ENCODE measurements around the gene IL11. TPM values are rescaled to one million over a fixed set of nuclear protein-coding genes. Genes with fewer than 3 reads are reported as not detected.
"Not testable (repeated sequence)": the region's sequence is repeated elsewhere in the genome, so short reads cannot be mapped to it uniquely, and the experiment has no call there.

Gene IL11
- total RNA-seq, 1 donor from 2014 or later = not detected

GRCh38 chr19:55352549-55353145 is 17.6 kb downstream of the IL11 start:
- DNase-seq (ENCODE audit: low read depth in 2 of 2) = no peak

DNA sequence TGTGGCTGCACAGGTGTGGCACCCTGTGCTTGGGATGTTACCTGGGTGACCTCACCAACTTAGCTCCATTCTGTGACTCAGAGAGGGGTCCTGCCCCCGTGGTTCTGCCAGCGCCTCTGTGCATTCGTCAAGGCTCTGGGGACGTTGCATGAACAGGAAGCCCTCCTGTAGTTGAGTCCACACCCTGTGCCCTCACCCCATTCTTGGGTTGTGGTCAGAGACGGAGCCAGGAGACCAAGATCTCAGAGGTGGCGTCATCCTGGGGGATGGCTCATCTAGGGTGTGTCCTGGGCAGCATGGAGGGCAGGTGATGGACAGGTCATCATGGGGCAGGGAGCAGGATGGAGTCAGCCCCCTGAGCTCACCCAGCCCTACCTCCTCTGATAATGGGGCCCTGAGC is 18.2 kb downstream of the IL11 start:
- DNase-seq (ENCODE audit: low read depth in 2 of 2) = no peak

DNA sequence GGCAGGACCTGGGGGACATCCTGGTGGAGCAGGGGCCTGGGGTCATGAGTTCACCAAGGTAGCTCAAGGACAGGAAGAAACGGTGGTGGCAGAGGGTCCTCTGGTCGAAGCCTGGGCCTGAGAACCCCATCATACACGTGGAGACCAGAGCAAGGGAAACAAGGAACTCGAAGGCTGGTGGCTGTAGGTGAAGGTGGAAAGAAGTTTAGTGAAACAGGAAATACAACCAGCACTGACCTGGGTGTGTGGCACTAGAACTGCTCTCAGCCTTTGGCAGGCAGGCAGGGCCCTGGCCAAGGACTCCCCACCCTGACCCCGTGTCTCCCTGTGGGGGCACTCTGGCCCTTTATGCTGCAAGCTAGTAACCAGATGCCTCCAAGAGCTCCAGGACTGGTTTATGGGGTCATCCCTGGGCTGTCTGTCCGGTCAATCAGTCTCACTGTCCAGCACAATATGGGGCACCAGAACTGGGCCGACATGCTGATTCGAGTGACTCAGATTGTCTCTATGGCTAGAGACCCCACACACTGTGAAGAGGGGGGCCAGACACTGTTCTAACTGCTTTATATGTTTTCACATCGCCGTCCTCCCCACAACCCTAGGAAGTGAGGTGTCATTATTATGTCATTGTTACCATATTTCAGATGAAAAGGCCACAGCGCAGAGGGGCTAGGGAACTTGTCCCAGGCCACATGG is 19.5 kb downstream of the IL11 start:
- DNase-seq (ENCODE audit: low read depth in 2 of 2) = no peak

- DNase-seq (ENCODE audit: low read depth in 2 of 2) = no peak
Measured at GRCh38 chr19:55348317-55349034, 21.8 kb downstream of the IL11 start.

DNA sequence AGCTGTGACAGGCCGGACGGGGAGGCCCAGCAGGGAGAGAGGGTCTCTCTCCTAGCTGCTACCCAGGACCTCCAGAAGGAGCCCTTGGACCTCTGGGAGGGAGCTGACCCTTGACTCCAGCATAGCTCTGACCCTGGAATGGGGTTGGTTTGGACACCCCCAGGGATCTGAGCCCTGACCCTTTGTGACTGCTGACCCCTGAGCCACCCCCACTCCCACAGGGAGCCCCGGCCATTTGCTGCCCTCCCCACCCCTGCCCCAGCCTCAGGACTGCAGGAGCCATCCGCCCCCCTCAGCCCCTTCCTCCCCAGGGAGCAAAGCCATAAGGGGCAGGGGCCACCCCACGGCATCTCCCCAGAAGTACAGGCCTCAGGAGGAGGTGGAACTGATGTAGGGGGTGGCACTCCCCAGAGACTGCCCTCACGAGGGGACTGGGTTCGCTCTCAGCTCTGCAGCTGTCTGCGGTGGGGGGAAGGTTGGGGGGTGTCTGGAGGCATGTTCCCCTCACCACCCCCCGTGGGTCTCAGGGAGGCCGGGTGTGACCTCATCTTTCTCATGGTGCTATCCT is 22.7 kb downstream of the IL11 start:
- no peak for DNase-seq (ENCODE audit: low read depth in 2 of 2)

GRCh38 chr19:55346725-55347441 is 23.4 kb downstream of the IL11 start:
- no peak for DNase-seq (ENCODE audit: low read depth in 2 of 2)

- peak in 1 of 2 donors; percentile 58 for DNase-seq (ENCODE audit: low read depth in 2 of 2)
Measured at GRCh38 chr19:55345818-55346724, 24.2 kb downstream of the IL11 start.

- DNase-seq (ENCODE audit: low read depth in 2 of 2) = no peak
Measured at GRCh38 chr19:55345101-55345817, 25.0 kb downstream of the IL11 start.

DNA sequence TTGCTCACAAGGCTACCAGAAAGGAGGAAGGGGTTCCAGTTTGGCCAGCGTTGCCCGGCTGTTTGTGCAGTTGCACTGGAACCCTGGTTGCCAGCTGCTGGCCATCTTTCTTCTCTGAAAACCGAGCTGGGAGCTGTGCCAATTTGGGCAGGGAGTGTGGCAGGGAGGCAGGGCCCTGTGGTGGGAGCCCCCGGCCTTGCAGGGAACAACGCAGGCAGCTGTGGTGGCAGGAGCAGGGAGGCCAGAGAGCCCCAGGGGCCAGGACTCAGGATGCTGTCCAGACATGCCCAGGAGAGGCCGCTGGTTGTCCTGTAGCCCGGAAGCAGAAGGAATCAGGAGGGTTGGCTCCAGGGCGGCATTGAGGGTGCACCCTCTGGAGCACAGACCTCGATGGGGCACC is 25.8 kb downstream of the IL11 start:
- DNase-seq (ENCODE audit: low read depth in 2 of 2) = no peak

DNA sequence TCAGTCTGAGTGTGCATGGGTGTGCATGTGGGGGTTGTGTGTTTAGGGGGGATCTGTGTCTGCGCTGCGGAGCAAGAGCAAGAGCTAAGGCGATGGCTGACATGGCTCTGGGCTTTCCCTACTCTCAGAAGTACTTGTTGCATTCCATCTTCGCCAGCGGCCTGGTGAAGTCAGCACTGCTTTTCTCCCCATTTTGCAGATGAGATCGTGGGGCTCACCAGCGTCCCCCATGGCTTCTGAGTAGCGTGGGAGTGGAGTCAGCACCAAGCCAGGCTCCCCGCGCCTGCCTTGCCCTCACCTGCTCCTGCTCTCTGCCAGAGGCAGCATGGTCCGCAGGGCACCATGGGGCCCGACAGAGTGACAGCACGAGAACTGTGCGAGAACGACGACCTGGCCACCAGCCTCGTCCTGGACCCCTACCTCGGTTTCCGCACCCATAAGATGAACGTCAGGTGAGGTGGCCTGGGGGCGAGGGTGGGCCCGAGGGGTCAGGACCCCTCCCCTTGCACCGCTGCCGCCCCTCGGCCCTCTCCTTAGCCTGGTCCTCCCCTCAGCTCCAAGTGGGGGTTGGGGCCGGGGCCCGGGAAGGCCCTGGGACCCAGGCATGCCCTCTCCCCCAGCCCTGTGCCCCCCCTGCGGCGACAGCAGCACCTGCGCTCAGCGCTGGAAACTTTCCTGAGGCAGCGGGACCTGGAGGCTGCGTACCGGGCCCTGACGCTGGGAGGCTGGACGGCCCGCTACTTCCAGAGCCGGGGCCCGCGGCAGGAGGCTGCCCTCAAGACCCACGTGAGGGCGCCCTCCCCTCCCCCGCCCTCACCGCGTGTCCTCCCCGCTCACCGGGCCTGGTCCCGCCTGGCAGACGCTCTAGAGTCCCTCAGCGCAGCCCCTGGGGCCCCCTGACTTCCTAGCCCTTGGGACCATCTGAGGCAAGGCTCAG is 28.4 kb downstream of the IL11 start:
- no peak for DNase-seq (ENCODE audit: low read depth in 2 of 2)

DNA sequence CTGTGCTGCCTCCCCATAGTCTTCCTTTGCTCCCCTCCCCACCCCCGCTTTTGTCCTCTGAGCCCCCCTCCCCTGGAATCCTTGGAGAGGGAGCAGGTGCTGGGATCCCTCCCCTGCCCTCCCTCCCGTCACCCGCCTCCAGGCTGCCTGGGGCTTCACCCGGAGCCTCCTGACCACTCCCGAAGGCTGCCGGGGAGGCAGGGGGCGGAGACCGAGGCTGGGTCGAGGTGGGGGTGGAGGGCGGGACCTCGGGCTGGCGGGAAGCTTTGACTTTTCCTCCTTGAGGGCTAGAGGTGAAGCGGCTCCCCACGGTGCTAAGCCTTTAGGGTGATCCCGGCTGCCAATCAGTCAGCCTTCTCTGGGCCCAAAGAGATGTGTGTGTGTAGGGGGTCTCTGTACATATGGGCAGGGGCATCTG is 29.1 kb downstream of the IL11 start:
- DNase-seq (ENCODE audit: low read depth in 2 of 2) = peak in 1 of 2 donors; percentile 36

GRCh38 chr19:55340784-55341147 is 29.5 kb downstream of the IL11 start:
- peak; percentile 19 for DNase-seq (ENCODE audit: low read depth in 2 of 2)

DNA sequence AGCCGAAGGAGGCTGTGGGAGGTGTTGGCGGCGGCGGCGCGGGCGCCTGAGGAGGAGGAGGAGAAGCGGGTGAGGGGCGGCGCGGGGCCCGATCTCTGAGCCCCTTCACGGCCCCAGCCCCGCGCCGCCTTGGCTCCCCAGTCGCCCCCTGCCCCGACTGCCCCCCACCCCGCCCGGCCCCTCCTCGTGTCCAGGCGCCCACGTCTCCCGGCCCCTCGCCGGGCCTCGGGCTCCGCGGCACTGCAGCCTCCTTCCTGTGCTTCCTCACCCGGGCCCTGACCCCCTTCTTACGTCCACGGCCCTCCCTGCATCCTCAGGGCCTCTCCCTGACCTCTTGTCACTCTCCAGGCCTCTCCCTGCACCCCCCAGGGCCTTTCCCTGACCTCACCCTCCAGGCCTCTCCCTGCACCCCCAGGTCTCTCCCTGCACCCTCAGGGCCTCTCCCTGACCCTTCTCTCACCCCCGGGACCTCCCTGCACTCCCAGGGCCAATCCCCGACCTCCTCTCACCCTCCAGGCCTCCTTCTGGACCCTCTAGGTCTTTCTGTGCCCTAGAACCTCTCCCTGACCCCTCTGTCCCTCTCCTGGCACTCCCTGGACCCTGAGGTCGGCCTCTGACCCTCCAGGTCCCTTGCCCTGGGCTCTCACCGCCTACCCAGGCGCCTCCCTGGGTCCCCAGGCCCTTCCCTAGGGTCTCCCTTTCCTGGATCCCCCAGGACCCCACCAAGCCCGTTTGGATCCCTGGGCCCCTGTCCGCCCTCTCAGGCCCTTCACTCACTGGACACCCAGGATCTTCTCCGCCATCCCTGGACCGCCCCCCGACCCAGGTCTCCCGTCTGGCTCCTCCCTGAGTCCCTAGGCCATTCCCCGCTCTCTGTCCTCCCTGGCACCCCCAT is 30.1 kb downstream of the IL11 start:
- no peak for DNase-seq (ENCODE audit: low read depth in 2 of 2)

DNA sequence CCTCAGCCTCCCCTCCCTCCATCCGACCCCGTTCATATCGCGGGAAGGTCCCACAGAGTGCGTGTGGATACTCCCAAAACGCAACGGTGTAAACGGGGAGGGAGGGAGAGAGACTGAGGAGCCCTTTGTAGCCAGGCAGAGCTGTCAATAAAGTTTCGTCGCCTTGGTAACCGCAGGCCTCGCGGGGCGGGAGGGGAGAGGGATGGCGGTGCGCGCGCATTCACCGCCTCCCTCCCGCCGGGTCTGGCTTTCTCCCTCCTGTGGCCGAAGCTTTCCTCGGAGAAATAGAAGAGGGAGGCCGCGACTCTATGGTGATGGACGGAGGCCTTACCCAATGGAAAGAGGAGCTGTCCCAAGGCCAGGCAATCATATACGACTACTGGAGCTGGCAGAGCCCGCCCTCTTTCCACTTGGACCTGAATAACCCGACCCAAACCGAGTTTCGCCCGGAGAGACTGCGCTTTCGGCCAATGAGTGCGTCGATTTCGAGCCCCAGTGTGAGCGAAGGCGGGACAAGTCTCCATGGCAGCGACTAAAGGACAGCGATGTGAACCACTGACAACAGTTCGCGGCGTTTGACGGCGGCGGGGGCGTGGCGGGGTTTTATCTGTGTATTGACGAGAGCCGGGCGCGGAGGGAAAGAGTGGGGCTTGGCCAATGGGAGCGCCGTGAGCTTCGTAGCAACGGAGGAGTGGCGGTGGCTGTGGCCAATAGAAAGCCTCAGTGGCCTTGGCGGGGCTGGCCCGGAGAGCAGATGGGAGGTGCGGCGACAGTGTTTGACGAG is 31.0 kb downstream of the IL11 start, which contains the start of gene KMT5C:
KMT5C (plus strand) TSS at position 772 of the 784 bp plus-strand sequence. CDS start 2,061 bp downstream, outside the sequence.
- peak; percentile 100 for DNase-seq (ENCODE audit: low read depth in 2 of 2)

- DNase-seq (ENCODE audit: low read depth in 2 of 2) = peak in 1 of 2 donors; percentile 25
Measured at GRCh38 chr19:55336101-55336500, 34.2 kb downstream of the IL11 start.

DNA sequence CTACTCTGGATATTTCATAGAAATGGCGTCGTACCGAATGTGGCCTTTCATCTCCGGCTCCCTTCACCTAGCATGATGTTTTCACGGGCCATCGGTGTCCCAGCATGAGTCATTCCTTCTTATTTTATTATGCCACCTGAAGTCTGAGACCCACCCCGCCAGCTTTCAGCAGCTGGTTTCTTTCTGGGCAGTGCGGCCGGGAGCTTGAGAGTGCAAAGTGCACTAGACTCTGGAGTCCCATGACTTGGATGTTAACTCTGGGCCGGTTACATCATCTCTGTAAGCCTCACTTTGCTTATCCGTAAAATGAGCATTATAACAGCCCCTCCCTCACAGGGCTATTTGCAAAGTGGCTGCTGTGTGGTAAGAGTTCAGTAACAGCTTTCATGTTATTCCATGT is 36.4 kb downstream of the IL11 start:
- no peak for DNase-seq (ENCODE audit: low read depth in 2 of 2)

DNA sequence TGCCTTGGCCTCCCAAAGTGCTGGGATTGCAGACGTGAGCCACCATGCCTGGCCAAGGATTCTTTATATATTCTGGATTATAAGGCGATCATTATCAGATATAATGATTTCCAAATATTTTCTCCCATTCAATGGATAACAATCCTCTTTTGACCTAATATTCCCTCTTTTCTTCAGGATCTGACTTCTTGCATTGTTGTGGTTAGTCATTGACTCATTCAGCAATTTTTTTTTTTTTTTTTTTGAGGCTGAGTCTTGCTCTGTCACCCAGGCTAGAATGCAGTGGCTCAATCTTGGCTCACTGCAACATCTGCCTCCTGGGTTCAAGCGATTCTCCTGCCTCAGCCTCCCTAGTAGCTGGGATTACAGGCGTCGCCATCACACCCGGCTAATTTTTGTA is 40.5 kb downstream of the IL11 start:
- DNase-seq (ENCODE audit: low read depth in 2 of 2) = not testable (repeated sequence)

Measured in lung microvascular endothelial cell (primary cell).